Measurements from ENCODE around the gene CD27.
"Not testable (repeated sequence)": the region's sequence is repeated elsewhere in the genome, so short reads cannot be mapped to it uniquely, and the experiment has no call there.

Gene CD27

GRCh38 chr12:6425590-6426531 lies 18.9 kb upstream of the CD27 start:
- TF ChIP-seq CTCF (conservative IDR thresholded peaks at IDR 0.05; ENCODE audit: low read depth, low read length), result no peak
- no peak overlapping the region for H3K4me3 ChIP-seq (ENCODE audit: low read depth, low read length)
- no peak for DNase-seq (ENCODE audit: low read depth)

- DNase-seq (ENCODE audit: low read depth), result no peak
Observed at GRCh38 chr12:6426882-6427671, 17.7 kb upstream of the CD27 start.

GRCh38 chr12:6427796-6428195 lies 17.0 kb upstream of the CD27 start:
- H3K4me3 ChIP-seq (ENCODE audit: low read depth, low read length); DNase-seq (ENCODE audit: low read depth): not testable (repeated sequence)

More at GRCh38 chr12:6426882-6427671, 17.7 kb upstream of the CD27 start:
- no peak overlapping the region for H3K4me3 ChIP-seq (ENCODE audit: low read depth, low read length)
- no peak for TF ChIP-seq CTCF (conservative IDR thresholded peaks at IDR 0.05; ENCODE audit: low read depth, low read length)

GRCh38 chr12:6428326-6428725 lies 16.4 kb upstream of the CD27 start:
- H3K4me3 ChIP-seq (ENCODE audit: low read depth, low read length), result no peak overlapping the region
- no peak for DNase-seq (ENCODE audit: low read depth)
- TF ChIP-seq CTCF (conservative IDR thresholded peaks at IDR 0.05; ENCODE audit: low read depth, low read length), result no peak

DNA sequence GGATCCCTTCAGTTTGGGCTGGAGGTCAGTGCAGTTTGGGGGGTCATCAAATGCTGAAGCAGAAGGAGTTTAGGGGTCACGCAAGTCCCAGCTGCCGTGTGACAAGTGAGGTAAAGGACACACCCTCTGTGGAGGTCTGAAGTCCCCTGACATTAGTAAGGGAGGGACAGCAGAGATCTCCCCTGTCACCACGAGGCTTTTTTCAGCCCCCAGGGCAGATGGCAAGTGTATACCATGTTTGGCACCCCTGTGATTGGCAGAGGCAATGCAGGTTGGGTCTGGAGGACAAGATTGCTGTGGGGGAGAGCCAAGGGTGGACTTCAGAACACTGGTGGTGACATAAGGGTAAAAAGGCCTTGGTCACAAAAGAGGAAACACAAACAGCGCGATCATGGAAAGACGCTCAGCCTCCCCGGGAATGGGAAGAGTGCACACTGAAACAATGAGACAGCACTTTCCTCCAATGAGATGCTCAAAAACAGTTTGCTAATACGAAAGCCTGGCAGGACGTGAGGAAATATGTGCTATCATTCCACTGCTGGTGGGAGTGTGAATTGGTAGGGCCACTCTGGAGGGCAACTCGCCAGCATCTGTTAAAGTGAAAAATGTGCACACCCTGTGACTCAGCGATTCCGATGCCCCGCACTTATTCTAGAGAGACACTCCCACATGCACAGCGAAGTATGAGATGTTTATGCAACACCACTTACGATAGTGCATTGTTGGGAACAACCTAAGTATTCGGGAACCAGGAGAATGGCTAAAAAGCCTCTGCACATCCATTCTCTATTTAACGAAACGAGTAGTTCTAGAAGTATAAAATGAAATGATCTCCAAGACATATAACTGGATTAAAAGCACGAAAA lies 14.4 kb upstream of the CD27 start:
- DNase-seq (ENCODE audit: low read depth), result peak; percentile 93
- H3K4me3 ChIP-seq (ENCODE audit: low read depth, low read length), result peak overlapping the region; percentile 35
- no peak for TF ChIP-seq CTCF (conservative IDR thresholded peaks at IDR 0.05; ENCODE audit: low read depth, low read length)

DNA sequence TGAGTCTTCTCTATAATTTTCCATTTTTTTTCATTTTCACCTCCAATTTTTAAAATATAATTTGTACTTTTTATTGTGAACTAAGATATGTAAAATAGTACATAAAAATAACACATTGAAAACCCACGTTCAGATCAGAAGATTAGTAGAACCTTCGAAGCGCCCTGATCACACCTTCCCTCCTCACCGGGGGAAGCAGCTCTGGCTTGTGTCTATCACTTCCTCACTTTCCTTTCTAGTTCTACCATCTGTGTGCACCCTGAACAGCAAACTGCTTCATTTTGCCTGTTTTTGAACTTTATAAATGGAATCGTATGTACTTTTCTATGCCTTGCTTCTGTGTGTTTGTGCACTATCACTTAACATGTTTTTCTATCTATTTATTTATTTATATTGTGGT lies 11.8 kb upstream of the CD27 start:
- TF ChIP-seq CTCF (conservative IDR thresholded peaks at IDR 0.05; ENCODE audit: low read depth, low read length), result no peak
- DNase-seq (ENCODE audit: low read depth), result no peak
- no peak overlapping the region for H3K4me3 ChIP-seq (ENCODE audit: low read depth, low read length)

Data from choroid plexus epithelial cell (primary cell).